Head of caudate nucleus (tissue), 42 donors: ENCODE results near the gene NHS.
"Not testable (repeated sequence)": the region's sequence is repeated elsewhere in the genome, so short reads cannot be mapped to it uniquely, and the experiment has no call there.

Experiments used
- DNase-seq, 42 donors: peaks; one replicate each; pipeline versions ENCODE4 v3.0.0 to v3.0.0-alpha.2; 2020 to 2021; ENCODE audit warnings: mixed read lengths in 7 of 42
- intact Hi-C: fragments of 100-400 bp; cut with DNase I; formaldehyde crosslinking; loops from one replicate; pipeline ENCODE4 v1.15.0; 2022

The NHS gene

DNA sequence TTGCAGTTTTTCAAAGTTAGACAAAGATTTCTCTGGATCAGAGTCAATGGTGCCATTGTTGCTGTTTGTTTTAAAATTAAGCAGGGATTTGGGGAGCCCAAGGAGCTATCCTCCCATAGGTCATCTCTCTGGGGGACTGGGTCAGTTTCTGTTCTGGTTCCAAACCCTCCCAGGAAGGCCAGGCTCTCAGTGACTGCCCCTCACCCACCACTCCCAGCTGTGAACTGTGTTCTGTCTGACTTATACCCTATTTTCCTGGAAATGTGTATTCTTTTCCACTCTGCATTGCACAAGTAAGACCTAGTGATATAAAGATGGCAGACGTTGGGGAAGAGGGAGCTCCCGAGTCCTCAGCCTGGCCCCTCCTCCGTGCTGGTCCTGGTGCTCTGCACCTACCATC is 65.8 kb downstream of the NHS start:
- intact Hi-C loops, result no loop called here
- DNase-seq, result no peak

GRCh38 chrX:17441965-17442364 is 67.0 kb downstream of the NHS start:
- no peak for DNase-seq
- intact Hi-C loops, result no loop called here

- intact Hi-C loops, result no loop called here
- no peak for DNase-seq
Measured at GRCh38 chrX:17442898-17443297, 67.9 kb downstream of the NHS start.

- intact Hi-C loops, result no loop called here
- DNase-seq, result no peak
Measured at GRCh38 chrX:17443556-17443955, 68.6 kb downstream of the NHS start.

GRCh38 chrX:17446269-17446668 is 71.3 kb downstream of the NHS start:
- intact Hi-C loops, DNase-seq: not testable (repeated sequence)

GRCh38 chrX:17448188-17448587 is 73.2 kb downstream of the NHS start:
- DNase-seq, result no peak
- intact Hi-C loops, result no loop called here

GRCh38 chrX:17449866-17450265 is 74.9 kb downstream of the NHS start:
- DNase-seq, result no peak
- intact Hi-C loops, result no loop called here

DNA sequence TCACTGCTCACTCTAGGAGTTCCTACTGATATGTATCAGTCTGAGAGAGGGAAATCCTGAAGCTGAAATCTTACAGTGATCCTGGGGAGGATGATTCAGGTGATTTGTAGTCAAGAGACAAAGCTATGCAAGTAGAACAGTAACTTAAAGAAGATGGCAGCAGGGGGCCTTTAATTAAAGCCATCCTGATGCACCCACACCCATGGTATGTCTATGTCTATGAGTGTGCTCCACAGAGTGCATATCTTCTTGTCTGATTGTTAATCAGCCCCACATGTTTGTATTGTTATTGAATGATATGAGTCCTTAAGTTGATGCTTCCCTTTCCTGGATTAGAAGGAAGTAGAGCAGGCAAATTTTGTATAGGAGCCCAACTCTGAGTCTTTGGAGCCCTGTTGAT is 78.8 kb downstream of the NHS start:
- intact Hi-C loops, result no loop called here
- DNase-seq, result no peak

DNA sequence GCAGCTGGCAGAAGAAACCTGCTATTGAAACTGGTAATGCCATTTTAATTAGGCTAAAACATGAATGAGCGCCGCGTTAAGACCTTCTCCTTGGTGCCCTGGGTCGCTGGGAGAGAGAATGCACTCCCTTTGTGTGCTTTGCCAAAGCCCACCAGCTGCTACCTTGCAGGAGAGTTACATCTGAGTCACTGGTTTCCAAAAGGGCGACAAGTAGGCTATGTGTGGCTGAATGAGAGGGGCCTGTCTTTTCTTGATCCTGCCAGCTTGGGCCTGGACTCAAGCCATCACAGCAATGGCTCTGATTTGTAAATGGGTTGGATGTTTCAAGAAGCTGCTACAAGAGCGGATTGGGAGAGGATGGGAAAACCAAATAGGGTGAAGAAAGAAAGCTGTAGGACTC is 81.5 kb downstream of the NHS start:
- peak in 30 of 42 donors; percentile 0 to 58 (median 20) for DNase-seq
- intact Hi-C loops, result no loop called here

- peak in 2 of 42 donors; percentile 0 to 35 for DNase-seq
- intact Hi-C loops, result no loop called here
Measured at GRCh38 chrX:17459008-17459611, 84.1 kb downstream of the NHS start.

DNA sequence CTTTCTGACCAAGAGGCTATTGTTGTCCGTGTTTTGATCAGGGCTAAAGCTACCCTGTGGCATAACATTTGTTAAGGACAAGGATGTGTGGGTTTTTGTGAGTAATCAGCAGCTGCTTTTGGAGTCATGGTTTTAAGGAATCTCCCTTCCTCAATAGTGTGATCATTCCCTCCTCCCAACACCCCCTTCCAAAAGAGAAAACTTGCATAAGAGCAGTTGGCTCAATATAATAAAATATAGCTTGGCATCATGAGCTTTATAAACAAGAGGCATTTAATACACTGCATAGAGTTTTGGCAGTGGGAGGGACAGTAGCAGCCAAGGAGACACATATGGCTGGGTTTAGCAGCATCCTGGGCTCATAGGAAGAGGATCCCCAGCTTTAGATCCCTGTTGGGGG is 84.7 kb downstream of the NHS start:
- intact Hi-C loops, result no loop called here
- DNase-seq, result no peak

- intact Hi-C loops, result no loop called here
- no peak for DNase-seq
Measured at GRCh38 chrX:17462881-17463280, 87.9 kb downstream of the NHS start.

- no peak for DNase-seq
Measured at GRCh38 chrX:17464194-17464593, 89.2 kb downstream of the NHS start.

GRCh38 chrX:17465201-17465600 is 90.2 kb downstream of the NHS start:
- no peak for DNase-seq
- intact Hi-C loops, result no loop called here

More at GRCh38 chrX:17464194-17464593, 89.2 kb downstream of the NHS start:
- intact Hi-C loops, result no loop called here

DNA sequence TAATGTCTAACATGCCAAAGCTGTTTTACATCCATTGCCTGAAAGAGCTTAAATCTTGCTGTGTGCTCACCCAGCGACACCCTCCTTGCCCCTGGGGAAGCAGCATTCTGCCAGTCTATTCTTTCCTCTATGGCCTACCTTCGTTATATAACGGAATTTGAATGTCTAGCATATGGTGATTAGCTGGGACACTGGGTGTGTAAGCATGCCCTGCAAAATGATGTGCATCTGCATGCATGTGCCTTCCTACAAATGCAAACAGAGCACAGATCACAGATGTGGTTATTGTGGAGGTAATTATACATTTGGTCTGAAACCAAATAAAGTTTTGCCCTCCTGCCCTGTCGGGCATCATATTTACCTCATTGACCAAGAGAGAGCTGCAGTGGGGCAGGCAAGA is 90.8 kb downstream of the NHS start:
- intact Hi-C loops, result no loop called here
- DNase-seq, result no peak

- DNase-seq, result no peak
- intact Hi-C loops, result no loop called here
Measured at GRCh38 chrX:17470136-17470535, 95.1 kb downstream of the NHS start.

- no peak for DNase-seq
- intact Hi-C loops, result no loop called here
Measured at GRCh38 chrX:17471121-17471520, 96.1 kb downstream of the NHS start.

- intact Hi-C loops, result no loop called here
- no peak for DNase-seq
Measured at GRCh38 chrX:17471861-17472260, 96.9 kb downstream of the NHS start.

GRCh38 chrX:17472424-17472823 is 97.4 kb downstream of the NHS start:
- intact Hi-C loops, result no loop called here
- no peak for DNase-seq

DNA sequence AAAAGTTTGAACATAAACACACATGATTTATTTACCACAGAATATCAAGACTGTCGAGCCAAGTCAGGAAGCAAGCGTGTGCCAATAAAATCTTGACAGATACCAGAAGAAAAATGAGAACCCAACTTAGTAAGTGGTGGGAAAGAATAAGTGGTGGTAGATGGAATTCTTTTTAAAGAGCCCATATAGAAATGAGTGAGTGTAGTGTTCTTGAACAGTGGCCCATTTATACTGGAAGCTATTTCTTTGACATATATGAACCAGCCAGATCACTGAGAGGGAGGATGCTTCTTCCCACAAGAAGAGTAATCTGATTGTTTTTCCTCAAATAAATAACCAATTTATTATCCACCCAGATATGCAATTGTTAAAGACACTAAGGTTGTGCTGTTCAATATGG is 98.0 kb downstream of the NHS start:
- DNase-seq, result no peak
- intact Hi-C loops, result no loop called here

GRCh38 chrX:17474892-17475291 is 99.9 kb downstream of the NHS start:
- DNase-seq, result no peak

More at GRCh38 chrX:17474892-17475291, 99.9 kb downstream of the NHS start:
- intact Hi-C loops, result no loop called here
